ENCODE measurements around the gene RPS15A. TPM values are rescaled to one million over a fixed set of nuclear protein-coding genes. Genes with fewer than 3 reads are reported as not detected.
"Not testable (repeated sequence)": the region's sequence is repeated elsewhere in the genome, so short reads cannot be mapped to it uniquely, and the experiment has no call there.

RPS15A gene
- total RNA-seq, 1 donor from 2014 or later = 1,625 TPM

DNA sequence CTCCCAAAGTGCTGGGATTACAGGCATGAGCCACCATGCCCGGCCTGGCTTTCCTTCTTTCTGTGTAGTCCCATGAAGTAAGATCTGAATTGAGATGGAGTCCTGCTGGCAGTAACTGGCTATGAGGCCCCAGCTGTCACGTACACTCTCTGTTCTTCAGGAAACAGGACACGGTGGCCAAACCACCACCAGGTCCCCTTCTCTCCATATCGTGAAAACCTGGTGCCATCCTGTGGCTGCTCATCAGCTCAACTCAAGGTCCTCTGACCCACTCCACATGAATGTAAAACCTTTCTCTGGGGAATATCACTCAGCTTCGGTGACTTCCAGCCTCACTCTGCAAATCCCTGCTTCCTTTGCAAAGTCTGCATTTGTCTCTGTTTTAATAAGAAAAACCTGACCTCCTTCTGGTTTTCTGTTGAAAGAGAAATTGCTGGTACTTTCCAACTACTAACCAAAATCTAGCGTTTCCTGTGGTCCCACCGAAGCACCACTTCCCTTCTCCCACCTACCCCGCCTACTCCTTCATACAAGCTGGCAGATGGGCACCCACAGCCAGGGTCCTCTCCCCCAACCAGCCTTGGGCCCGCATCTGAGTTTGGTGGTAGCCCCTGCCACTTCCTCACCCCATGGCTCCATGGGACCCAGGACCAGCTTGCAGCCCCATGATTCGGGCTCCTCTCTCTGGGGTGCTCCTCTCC, 32.0 kb downstream of the RPS15A start:
- DNase-seq (ENCODE audit: low read depth, low spot score) = not testable (repeated sequence)

DNA sequence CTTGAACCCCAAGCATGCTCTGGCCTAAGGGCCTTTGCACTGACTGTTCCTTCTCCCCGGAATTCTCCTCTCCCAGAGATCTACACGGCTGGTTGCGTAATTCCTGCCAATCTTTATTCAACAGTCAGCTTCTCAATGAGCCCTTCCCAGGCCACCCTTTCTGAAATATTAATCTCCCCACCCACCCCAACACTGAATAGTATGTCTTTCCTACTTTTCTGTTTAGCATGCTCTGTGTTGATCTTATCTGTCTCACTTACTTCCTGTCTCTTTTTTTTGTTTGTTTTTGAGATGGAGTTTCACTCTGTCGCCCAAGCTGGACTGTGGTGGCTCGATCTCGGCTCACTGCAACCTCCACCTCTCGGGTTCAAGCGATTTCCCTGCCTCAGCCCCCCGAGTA, 33.5 kb downstream of the RPS15A start:
- DNase-seq (ENCODE audit: low read depth, low spot score) = not testable (repeated sequence)

DNA sequence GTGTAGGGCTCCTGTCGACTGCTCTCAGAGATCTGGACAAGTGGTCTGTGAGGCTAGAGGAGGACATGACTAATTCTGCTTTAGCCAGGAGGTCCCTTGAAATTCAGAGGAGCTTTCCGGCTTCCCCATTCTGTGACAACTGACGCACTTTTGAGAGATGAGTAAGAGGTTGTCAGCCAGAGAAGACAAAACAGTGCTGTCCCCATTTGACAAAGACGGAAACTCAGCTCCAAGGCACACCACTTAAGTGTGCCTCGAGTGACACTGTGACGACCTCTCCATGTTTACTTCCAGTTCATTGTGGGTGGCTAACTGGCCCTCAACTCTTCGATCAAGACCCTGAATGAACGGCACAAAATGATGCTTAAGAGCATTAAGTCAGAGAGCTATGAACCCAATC, 47.3 kb downstream of the RPS15A start:
- DNase-seq (ENCODE audit: low read depth, low spot score) = not testable (repeated sequence)

DNA sequence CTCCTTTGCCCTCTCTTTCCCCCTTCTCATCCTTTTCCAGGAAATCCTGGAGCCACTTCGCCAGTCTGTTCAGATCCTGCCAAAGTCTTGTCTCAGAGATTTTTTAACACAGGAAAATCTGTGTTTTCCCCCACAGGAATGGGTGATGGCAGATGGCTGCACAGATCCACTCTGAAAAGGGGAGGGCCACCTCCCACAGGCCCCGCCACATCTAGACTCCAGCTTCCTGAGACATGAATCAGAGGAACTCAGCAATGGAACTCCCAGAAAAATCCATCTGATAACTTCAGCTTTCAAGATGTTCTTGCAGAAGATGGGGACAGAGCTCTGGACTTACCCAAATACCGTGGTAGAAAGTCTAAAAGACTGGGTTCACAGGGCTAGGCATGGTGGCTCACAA, 50.1 kb downstream of the RPS15A start:
- not testable (repeated sequence) for DNase-seq (ENCODE audit: low read depth, low spot score)

DNA sequence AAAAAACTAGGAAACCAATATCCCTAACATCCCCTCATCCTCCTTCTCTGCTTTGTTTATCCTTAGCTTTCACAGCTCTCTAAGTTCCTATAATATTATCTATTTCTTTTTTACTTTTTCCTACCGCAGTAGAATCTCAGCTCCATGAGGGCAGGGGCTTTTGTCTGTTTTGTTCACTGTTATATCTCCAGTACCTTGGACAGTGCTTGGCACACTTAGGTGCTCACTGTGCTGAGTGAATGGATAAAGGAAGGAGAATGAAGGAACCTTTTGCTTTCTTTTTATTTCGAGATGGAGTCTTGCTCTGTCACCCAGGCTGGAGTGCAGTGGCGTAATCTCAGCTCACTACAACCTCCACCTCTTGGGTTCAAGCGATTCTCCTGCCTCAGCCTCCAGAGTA, 51.4 kb downstream of the RPS15A start:
- not testable (repeated sequence) for DNase-seq (ENCODE audit: low read depth, low spot score)

DNA sequence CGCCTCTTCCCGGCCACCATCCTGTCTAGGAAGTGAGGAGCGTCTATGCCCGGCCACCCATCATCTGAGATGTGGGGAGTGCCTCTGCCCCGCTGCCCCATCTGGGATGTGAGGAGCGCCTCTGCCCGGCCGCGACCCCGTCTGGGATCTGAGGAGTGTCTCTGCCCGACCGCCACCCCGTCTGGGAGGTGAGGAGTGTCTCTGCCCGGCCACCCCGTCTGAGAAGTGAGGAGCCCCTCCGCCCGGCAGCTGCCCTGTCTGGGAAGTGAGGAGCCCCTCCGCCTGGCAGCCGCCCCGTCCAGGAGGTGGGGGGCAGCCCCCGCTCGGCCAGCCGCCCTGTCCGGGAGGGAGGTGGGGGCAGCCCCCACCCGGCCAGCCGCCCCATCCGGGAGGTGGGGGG, 55.9 kb downstream of the RPS15A start:
- DNase-seq (ENCODE audit: low read depth, low spot score) = not testable (repeated sequence)

Other genes with a start within 250 kb of the RPS15A start
- gene NOMO2, start 228.2 kb downstream of the RPS15A start, total RNA-seq = 25.7 and 327 TPM in 2 replicates
- 223 and 465 TPM in 2 replicates for gene ARL6IP1, start 11.2 kb upstream of the RPS15A start, total RNA-seq
- 57.3 and 78.3 TPM in 2 replicates for gene SMG1, start 136.1 kb upstream of the RPS15A start, total RNA-seq
- 3.3 and 3.6 TPM in 2 replicates for gene TMC7, start 193.6 kb upstream of the RPS15A start, total RNA-seq